ENCODE data around the gene NUP98.

GRCh38 chr11:3823762-3824506 lies 26.6 kb upstream of the NUP98 start:
- TF ChIP-seq ELF4 (IDR thresholded peaks at IDR 0.05), result no peak
- no peak for TF ChIP-seq FOXK2 (IDR thresholded peaks at IDR 0.05)
- TF ChIP-seq FOXM1 (IDR thresholded peaks at IDR 0.05; ENCODE audit: borderline replicate concordance), result no peak
- TF ChIP-seq TARDBP (IDR thresholded peaks at IDR 0.05), result no peak
- no peak for TF ChIP-seq FOXA1 (IDR thresholded peaks at IDR 0.05)
- no peak for TF ChIP-seq ARNT (IDR thresholded peaks at IDR 0.05)
- no peak for TF ChIP-seq SP1 (IDR thresholded peaks at IDR 0.05)
- TF ChIP-seq CTBP1 (IDR thresholded peaks at IDR 0.05; ENCODE audit: borderline replicate concordance), result no peak
- no peak for TF ChIP-seq BHLHE40 (IDR thresholded peaks at IDR 0.05; ENCODE audit: borderline replicate concordance)
- TF ChIP-seq, protein P1, sequence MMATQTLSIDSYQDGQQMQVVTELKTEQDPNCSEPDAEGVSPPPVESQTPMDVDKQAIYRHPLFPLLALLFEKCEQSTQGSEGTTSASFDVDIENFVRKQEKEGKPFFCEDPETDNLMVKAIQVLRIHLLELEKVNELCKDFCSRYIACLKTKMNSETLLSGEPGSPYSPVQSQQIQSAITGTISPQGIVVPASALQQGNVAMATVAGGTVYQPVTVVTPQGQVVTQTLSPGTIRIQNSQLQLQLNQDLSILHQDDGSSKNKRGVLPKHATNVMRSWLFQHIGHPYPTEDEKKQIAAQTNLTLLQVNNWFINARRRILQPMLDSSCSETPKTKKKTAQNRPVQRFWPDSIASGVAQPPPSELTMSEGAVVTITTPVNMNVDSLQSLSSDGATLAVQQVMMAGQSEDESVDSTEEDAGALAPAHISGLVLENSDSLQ (IDR thresholded peaks at IDR 0.05), result no peak
- TF ChIP-seq NFRKB (IDR thresholded peaks at IDR 0.05), result no peak

Data from HEK293T (cell line).